HepG2 (cell line): ENCODE data around the gene DENND2D.

Source experiments
- AKNA ChIP-seq: sonication (generic); formaldehyde crosslinking; IDR thresholded peaks from 2 replicates; pipeline ENCODE4 v1.4.0; 2020; ENCODE audit warnings: missing genetic modification reagents, borderline replicate concordance
- GABPA ChIP-seq, 2 experiments: IDR thresholded peaks; 2 replicates each; pipeline ENCODE4 v1.6.1; 2011 to 2016; ENCODE audit warnings: low read depth in 2 of 2, low read length in 1 of 2, missing biosample characterization in 1 of 2, missing genetic modification characterization in 1 of 2
- MAX ChIP-seq: IDR thresholded peaks from 2 replicates; pipeline ENCODE4 v1.6.1; 2012; ENCODE audit warnings: inconsistent platforms
- POLR2AphosphoS5 ChIP-seq: IDR thresholded peaks from 2 replicates; pipeline ENCODE4 v1.6.1; 2012; ENCODE audit warnings: low read depth, low read length
- TCF12 ChIP-seq, 2 experiments: fragments of 450-650 bp in 1 of 2; sonication (generic) in 1 of 2; formaldehyde crosslinking in 1 of 2; IDR thresholded peaks; 2 replicates each; pipeline versions ENCODE4 v1.6.1 to v1.8.0; 2017 to 2022; ENCODE audit warnings: antibody characterized with exemption in 1 of 2, mild to moderate bottlenecking in 1 of 2, missing genetic modification reagents in 1 of 2, moderate library complexity in 1 of 2
- ZSCAN20 ChIP-seq: sonication (generic); formaldehyde crosslinking; IDR thresholded peaks from 2 replicates; pipeline ENCODE4 v1.4.0; 2020; ENCODE audit warnings: missing genetic modification reagents, mild to moderate bottlenecking, borderline replicate concordance

GRCh38 chr1:111174070-111174469, 26.4 kb downstream of the DENND2D start:
- TF ChIP-seq POLR2AphosphoS5 (no peak), MAX (no peak), GABPA (IDR thresholded peaks at IDR 0.05; ENCODE audit: low read depth, low read length) (no peak), GABPA (CRISPR knock-in tag; IDR thresholded peaks at IDR 0.05; ENCODE audit: low read depth) (no peak), ZSCAN20 (CRISPR knock-in tag) (no peak), TCF12 (IDR thresholded peaks at IDR 0.05) (no peak), TCF12 (CRISPR knock-in tag; IDR thresholded peaks at IDR 0.05) (no peak), AKNA (no peak)
